Thyroid gland (tissue), 4 donors: ENCODE results near the gene ITGAD.

Source experiments
- CTCF ChIP-seq, 6 experiments: fragments of 200-600 bp in 3 of 6; fragments of 450-650 bp in 3 of 6; sonication (generic) in 3 of 6; IDR thresholded peaks; one replicate each; pipeline ENCODE4 v1.5.1; 2016 to 2019; ENCODE audit warnings: antibody characterized with exemption in 6 of 6, mild to moderate bottlenecking in 2 of 6, inconsistent platforms in 1 of 6, moderate library complexity in 1 of 6
- POLR2A ChIP-seq, 2 donors: fragments of 450-650 bp; IDR thresholded peaks; one replicate each; pipeline ENCODE4 v1.6.1; 2017; ENCODE audit warnings: antibody characterized with exemption in 2 of 2, mild to moderate bottlenecking in 2 of 2, moderate library complexity in 1 of 2

- TF ChIP-seq CTCF (IDR thresholded peaks at IDR 0.05) (no peak), POLR2A (IDR thresholded peaks at IDR 0.05) (no peak)
These were observed 19.6 kb downstream of the ITGAD start for GRCh38 chr16:31412750-31413149.
